ENCODE data around the gene GRB10.

DNA sequence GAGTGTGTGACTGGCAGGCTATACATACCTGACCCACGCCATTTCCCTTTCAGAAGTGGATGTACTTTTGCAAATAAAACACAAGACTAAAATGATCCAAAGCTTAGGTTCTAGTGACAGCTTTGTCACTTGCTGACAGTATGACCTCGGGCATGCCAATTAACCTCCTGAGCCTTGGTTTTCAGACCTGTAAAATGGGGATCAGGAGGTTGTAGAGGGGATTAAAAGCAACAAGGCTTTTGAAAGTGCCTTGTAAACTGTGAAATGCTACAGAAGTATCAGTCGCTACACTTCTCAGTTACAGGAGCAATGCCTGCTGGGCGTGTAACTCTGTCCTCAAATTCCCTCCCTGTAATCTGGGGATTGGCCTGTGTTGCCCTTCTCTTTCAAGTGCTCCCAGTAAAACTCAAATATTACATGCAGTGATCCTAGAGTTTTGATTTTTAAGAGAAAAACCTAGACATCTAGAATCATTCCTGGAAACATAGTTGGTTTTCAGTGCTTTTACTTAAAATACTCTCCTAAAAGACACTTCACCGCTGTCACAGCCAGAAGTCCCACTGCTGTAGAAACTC, 8.8 kb upstream of the GRB10 start:
- TF ChIP-seq CTCF (IDR thresholded peaks at IDR 0.05) (no peak), POLR2AphosphoS5 (IDR thresholded peaks at IDR 0.05; ENCODE audit: low read depth, low read length) (no peak), REST (IDR thresholded peaks at IDR 0.05; ENCODE audit: insufficient read depth in 1 of 2, low read depth in 2 of 2, low read length in 1 of 2) (no peak), TCF7L2 (IDR thresholded peaks at IDR 0.05; ENCODE audit: low read depth, low read length) (no peak)
